HepG2 (cell line): ENCODE results near the gene PITX3. TPM values are rescaled to one million over a fixed set of nuclear protein-coding genes. Genes with fewer than 3 reads are reported as not detected.

ENCODE experiments used
- ARNTL ChIP-seq: sonication (generic); formaldehyde crosslinking; IDR thresholded peaks from 2 replicates; pipeline ENCODE4 v1.4.0; 2020; ENCODE audit warnings: mild to moderate bottlenecking, missing genetic modification reagents
- ASH2L ChIP-seq: fragments of 300-600, 200-600 bp; sonication (generic); IDR thresholded peaks from 2 replicates; pipeline ENCODE4 v1.7.0; 2017; ENCODE audit warnings: low read depth, mild to moderate bottlenecking, moderate library complexity, mixed read lengths, low read length; ENCODE audit not compliant: insufficient read length
- ATF7 ChIP-seq, 2 experiments: fragments of 450-650 bp in 1 of 2; sonication (generic) in 1 of 2; formaldehyde crosslinking in 1 of 2; IDR thresholded peaks; 2 replicates each; pipeline versions ENCODE4 v1.4.0 to v1.6.1; 2016 to 2020; ENCODE audit warnings: antibody characterized with exemption in 1 of 2, mild to moderate bottlenecking in 1 of 2, missing genetic modification reagents in 1 of 2
- CBX5 ChIP-seq: sonication (generic); formaldehyde crosslinking; IDR thresholded peaks from 2 replicates; pipeline ENCODE4 v1.4.0; 2020; ENCODE audit warnings: missing genetic modification reagents, borderline replicate concordance
- MIER2 ChIP-seq: IDR thresholded peaks from 2 replicates; pipeline ENCODE4 v1.6.1; 2016; ENCODE audit warnings: missing biosample characterization, missing genetic modification reagents
- MTA1 ChIP-seq: sonication (generic); formaldehyde crosslinking; IDR thresholded peaks from 2 replicates; pipeline ENCODE4 v1.4.0; 2020; ENCODE audit warnings: missing genetic modification reagents, mild to moderate bottlenecking, borderline replicate concordance
- NKX3-1 ChIP-seq: sonication (generic); formaldehyde crosslinking; IDR thresholded peaks from 2 replicates; pipeline ENCODE4 v1.5.0; 2020; ENCODE audit warnings: missing genetic modification reagents
- NPAS2 ChIP-seq: sonication (generic); formaldehyde crosslinking; IDR thresholded peaks from 2 replicates; pipeline ENCODE4 v1.8.0; 2022; ENCODE audit warnings: mild to moderate bottlenecking, missing genetic modification reagents, borderline replicate concordance
- PCBP1 ChIP-seq: fragments of 200-400 bp; formaldehyde crosslinking; IDR thresholded peaks from 2 replicates; pipeline ENCODE4 v1.6.1; 2017; ENCODE audit warnings: mild to moderate bottlenecking, low read depth, low read length, borderline replicate concordance
- RBAK ChIP-seq: sonication (generic); formaldehyde crosslinking; IDR thresholded peaks from 2 replicates; pipeline ENCODE4 v1.5.1; 2020; ENCODE audit warnings: mild to moderate bottlenecking, missing genetic modification reagents
- SMC3 ChIP-seq: IDR thresholded peaks from 2 replicates; pipeline ENCODE4 v1.6.1; 2011; ENCODE audit warnings: low read length, improper control_type of control experiment
- THAP9 ChIP-seq: sonication (generic); formaldehyde crosslinking; IDR thresholded peaks from 2 replicates; pipeline ENCODE4; 2020; ENCODE audit warnings: missing genetic modification reagents, mild to moderate bottlenecking, borderline replicate concordance
- TP53 ChIP-seq: sonication (generic); formaldehyde crosslinking; conservative IDR thresholded peaks from 2 replicates; pipeline ENCODE4 v1.4.0; 2020; ENCODE audit warnings: missing genetic modification reagents
- ZBTB1 ChIP-seq: sonication (generic); formaldehyde crosslinking; IDR thresholded peaks from 2 replicates; pipeline ENCODE4 v1.4.0; 2020; ENCODE audit warnings: missing genetic modification reagents, borderline replicate concordance
- ZNF205 ChIP-seq: IDR thresholded peaks from 2 replicates; pipeline ENCODE4 v1.6.1; 2018; ENCODE audit warnings: missing biosample characterization, missing genetic modification reagents
- ZNF558 ChIP-seq: sonication (generic); formaldehyde crosslinking; IDR thresholded peaks from 2 replicates; pipeline ENCODE4 v1.9.0; 2022; ENCODE audit warnings: mild to moderate bottlenecking, missing genetic modification reagents, borderline replicate concordance
- ZNF646 ChIP-seq: sonication (generic); formaldehyde crosslinking; IDR thresholded peaks from 2 replicates; pipeline ENCODE4 v1.9.0; 2021; ENCODE audit warnings: mild to moderate bottlenecking, missing genetic modification reagents
- ZNF674 ChIP-seq: sonication (generic); formaldehyde crosslinking; IDR thresholded peaks from 2 replicates; pipeline ENCODE4 v1.5.0; 2020; ENCODE audit warnings: low read depth, mild to moderate bottlenecking, missing genetic modification reagents
- ZNF740 ChIP-seq: sonication (generic); formaldehyde crosslinking; IDR thresholded peaks from 2 replicates; pipeline ENCODE4 v1.4.0; 2020; ENCODE audit warnings: missing genetic modification reagents
- ZNF782 ChIP-seq: sonication (generic); formaldehyde crosslinking; IDR thresholded peaks from 2 replicates; pipeline ENCODE4 v1.4.0; 2020; ENCODE audit warnings: missing genetic modification reagents, mild to moderate bottlenecking, borderline replicate concordance
- polyA plus RNA-seq, 8 experiments: library from polyadenylated mRNA; depleted of rRNA in 3 of 8; stranded (reverse) in 7 of 8; unstranded in 1 of 8; fragments of >200 nt; fragmentation: Illumina TruSeq in 4 of 8; extraction: Trizol in 4 of 8; gene quantifications; 2 replicates each; pipeline versions ENCODE4 v1.2.1 to v1.2.3, GENCODE V29; 2011 to 2016; ENCODE audit warnings: low read depth in 4 of 8, missing spikeins in 1 of 8, mixed read lengths in 1 of 8; ENCODE audit not compliant: insufficient read depth in 1 of 8
- total RNA-seq, 5 experiments: library from RNA; depleted of rRNA; stranded (reverse); fragments of >200 nt; fragmentation: Illumina TruSeq; extraction: Trizol; gene quantifications; 2 replicates each; pipeline ENCODE4 v1.2.3, GENCODE V29; 2016; ENCODE audit warnings: low read depth in 1 of 5

The PITX3 gene
- total and polyA plus RNA-seq, 2 of the 13 experiments (the other 11 are each of a cell fraction or from before 2014, with no cell fraction given), result not detected

- TF ChIP-seq THAP9 (CRISPR knock-in tag) (no peak), SMC3 (no peak), ZNF558 (0 out of 2 replicates have a peak, but pooled peaks have one; percentile 67), ZNF646 (CRISPR knock-in tag) (0 out of 2 replicates have a peak, but pooled peaks have one; percentile 26), ZNF674 (CRISPR knock-in tag) (no peak), ZNF740 (CRISPR knock-in tag) (no peak), TP53 (no peak), CBX5 (CRISPR knock-in tag) (no peak), ZBTB1 (CRISPR knock-in tag) (no peak), RBAK (no peak), MIER2 (CRISPR knock-in tag) (no peak), ZNF782 (CRISPR knock-in tag) (no peak; the same call in 1 of the 2 replicates), NKX3-1 (CRISPR knock-in tag) (no peak), NPAS2 (CRISPR knock-in tag) (no peak), MTA1 (CRISPR knock-in tag) (no peak), ARNTL (CRISPR knock-in tag) (peak; percentile 54; the same call in 1 of the 2 replicates), ASH2L (peak; percentile 63), PCBP1 (no peak), ZNF205 (no peak), ATF7 (IDR thresholded peaks at IDR 0.05) (no peak), ATF7 (CRISPR knock-in tag; IDR thresholded peaks at IDR 0.05) (0 out of 2 replicates have a peak, but pooled peaks have one; percentile 15)
Measured at GRCh38 chr10:102245932-102246251, 4.6 kb upstream of the PITX3 start (continued).
